Glomerular visceral epithelial cell (primary cell): ENCODE data around the gene FOXO6.

Source experiments
- DNase-seq: peaks from one replicate; pipeline ENCODE4 v3.0.0-alpha.2; 2016; ENCODE audit errors: extremely low spot score

The FOXO6 gene

DNA sequence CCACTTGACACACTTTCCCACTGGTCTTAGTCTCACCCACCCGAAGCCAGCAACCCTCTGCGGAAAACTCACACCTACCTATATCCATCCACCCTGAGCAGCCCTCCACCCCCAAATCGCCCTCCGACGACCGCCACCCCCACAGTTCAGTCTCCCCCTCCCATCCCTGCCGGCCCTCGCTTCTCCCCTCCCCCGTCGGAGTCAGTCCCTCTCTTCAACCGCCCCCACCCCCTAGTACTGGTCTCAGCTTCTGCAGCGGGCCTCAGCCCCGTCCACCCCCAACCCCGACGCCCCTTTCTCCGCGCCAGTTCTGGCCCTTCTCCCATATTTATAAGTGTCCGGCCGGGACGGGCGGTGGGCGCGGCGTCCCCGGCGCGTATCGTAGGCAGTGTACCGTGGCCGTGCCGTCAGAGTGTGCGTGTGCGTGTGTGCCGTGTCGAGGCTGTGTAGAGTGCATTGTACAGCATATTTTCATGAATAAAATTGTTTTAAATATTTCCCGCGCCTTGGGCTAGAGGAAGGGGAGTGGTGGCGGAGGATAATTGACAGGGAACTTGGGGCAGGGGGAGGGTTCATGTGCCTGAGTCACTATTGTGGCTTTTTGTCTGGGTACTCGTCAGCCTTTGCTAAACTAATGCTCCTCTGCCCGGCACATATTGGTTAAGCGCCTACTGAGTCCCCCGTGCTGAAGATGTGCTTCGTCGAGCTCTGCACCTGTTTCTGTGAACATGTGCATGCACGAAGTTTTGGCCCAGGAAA, 22.0 kb downstream of the FOXO6 start:
- DNase-seq: peak; percentile 32

DNA sequence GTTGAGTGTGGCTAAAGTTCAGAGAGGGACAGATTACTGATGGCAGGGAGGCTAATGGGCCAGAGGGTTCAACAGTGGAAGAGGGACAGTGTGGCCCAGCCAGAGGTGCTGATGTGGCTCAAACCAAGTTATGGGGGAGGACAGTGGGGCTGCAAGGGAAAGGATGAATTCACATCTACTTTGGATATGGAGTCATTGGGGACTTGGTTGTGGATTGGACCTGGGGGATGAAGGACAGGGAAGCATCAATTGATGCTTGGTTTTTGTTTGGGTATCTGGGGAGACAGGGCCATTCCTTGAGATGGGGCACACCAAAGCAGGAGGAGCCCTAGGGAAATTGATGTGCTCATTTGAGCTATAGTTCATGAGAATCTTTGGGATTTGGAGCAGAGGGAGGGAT, 23.3 kb downstream of the FOXO6 start:
- DNase-seq: no peak

- DNase-seq: no peak
These were observed 24.4 kb downstream of the FOXO6 start for GRCh38 chr1:41385398-41386195.

DNA sequence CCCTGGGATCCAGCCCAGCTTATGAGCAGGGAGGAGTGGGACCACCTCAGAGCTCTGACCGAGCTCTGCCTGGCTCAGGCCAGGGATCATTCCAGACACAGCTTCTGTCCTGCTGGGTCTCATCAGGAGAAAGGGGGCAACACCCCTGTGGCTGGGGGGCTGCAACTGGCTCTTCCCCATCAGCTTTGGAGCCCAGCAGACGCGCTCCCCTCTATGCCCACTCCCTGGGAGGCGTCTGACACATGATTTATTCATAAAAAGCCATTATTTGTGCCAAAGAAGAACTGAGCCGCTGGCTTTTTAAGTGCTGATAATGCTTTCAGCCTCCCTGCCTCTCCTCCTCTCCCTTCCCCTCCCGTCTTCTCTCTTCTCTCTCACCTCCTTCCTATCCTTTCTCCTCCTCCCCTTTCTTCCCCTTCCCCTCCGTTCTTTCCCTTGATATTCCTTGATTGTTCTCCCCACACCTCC, 25.0 kb downstream of the FOXO6 start:
- DNase-seq: no peak

GRCh38 chr1:41387667-41388091, 26.4 kb downstream of the FOXO6 start:
- DNase-seq: peak; percentile 30

DNA sequence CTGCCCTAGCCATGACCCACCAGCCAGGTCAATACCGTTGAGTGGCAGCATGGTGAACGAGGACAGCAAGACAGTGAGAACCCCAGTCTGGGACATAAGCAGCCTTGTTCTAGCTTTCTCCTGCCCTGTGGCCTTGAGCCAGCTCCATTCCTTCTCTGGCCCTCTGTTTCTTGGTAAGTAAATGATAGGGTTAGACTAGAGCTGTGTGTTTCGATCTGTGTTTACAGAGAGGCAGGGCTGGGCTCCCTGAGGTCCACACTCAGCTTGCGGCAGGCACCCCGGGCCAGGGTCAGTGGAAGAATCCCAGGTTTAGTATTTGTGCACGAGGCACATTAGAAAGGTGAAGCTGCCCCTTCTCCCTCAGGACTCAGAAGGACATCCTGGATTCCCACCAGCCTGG, 27.3 kb downstream of the FOXO6 start:
- DNase-seq: no peak

- DNase-seq: no peak
These were observed 27.8 kb downstream of the FOXO6 start for GRCh38 chr1:41389009-41389408.

- DNase-seq: no peak
These were observed 28.9 kb downstream of the FOXO6 start for GRCh38 chr1:41390166-41390565.

DNA sequence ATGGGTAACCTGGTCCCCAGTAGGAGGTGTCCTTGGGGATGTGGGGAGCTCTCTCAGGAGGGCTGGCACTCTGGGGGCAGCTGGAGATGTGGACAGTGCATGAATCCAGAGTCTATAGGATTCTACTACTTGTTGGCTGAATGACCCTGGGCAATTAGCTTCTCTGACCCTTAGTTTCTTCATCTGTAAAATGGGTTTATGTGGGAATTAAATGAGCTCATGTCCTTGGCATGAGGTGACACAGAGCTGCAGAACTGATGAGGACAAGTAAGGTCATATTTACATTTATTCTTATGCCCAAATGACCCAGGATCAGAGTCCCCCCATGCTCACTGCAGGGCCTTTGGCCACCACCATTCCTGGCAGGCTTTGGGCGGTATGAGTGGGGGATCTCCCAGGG, 29.3 kb downstream of the FOXO6 start:
- no peak for DNase-seq

- no peak for DNase-seq
These were observed 30.7 kb downstream of the FOXO6 start for GRCh38 chr1:41391834-41392527.

DNA sequence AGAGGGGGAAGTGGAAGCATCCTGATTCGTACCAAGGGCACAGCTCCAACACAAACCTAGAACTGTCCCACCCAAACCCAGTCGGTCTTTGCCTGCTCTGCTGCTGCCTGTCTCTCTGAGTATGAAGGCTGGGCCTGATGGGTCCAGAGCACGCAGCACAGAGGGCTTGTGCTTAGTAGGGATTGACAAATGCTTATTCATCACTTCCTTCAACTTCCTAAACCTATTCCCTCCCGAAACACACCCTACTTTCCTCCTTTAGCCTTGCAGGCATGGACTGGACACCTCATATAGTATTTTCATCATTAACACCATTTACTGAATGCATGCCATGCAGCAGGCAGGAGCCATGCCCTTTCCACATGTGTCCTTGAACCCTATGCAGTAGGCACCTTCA, 31.3 kb downstream of the FOXO6 start:
- no peak for DNase-seq

DNA sequence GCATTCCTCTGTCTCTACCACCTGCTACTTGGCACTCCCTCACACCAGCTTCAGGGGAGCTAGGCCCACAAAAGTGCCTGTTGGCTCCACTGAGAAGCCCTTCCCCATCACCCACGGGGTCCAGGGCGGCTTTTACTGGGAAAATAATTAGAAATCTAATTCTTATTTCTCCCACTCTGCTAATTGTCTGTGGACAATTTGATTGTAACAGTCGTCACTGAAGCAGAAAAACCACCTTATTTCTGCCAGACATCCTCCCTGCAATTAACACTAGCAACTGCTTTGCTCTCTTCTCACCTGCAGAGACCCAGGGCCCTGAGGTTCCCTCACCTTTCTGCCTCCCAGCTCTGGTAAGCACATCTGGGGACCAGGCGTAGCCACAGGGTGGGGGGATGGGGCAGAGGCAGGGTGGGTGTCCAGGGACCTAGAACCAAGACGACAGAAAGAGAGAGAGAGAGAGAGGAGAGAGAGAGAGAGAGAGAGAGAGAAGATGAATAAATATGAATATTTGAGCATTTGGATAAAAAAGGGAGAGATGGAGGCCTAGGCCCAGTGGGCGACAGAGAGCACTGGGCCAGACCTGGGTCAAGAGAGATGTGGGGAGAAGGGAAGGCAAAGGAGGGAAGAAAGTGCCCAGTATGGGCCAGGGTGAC, 32.6 kb downstream of the FOXO6 start:
- DNase-seq: no peak

- no peak for DNase-seq
These were observed 33.1 kb downstream of the FOXO6 start for GRCh38 chr1:41394369-41394744.

DNA sequence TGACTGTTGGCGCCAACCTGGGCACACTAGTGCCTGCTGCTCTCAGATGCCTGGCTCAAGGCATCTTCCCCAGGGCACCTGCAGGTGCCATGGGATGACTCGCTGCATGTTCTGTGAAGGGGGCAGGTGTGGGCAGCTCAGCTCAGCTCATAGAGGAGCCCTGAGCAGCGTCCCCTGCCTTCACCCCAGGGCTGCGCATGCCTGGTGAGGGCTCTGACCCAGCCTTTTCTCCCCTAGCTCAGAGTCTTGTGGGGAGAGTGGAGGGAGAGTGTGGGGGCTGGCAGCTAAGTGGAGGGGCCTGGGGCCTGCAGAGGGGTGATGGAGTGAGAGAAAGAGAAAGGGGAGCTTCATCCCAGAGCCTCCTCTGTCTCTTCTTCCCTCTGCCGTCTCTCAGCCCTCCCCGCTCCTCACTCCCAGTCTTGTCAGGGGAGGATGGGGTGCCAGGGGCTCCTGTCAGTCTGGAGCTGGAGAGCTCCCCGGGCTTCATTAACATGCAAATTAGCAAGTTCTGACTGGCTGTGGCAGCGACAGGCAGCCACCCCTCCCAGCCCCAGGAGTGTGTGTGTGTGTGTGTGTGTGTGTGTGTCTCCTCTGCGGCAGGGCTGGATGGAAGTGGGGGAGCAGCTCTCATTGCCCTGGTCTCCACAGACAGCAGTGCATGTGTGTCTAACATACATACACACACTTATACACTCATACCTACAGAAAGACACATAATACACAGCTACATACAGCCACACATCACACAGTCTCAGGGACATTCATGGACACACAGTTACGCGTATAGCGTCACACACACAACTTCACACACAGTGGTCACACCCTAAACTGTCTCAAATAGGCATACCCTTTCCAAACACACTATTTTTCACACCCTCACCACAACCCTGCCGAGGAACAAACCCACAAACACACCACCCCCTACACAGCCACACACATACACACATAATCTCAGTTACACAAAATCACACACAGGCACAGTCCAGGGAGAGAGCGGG, 34.0 kb downstream of the FOXO6 start:
- DNase-seq: no peak

GRCh38 chr1:41396084-41396483, 34.9 kb downstream of the FOXO6 start:
- DNase-seq: no peak

DNA sequence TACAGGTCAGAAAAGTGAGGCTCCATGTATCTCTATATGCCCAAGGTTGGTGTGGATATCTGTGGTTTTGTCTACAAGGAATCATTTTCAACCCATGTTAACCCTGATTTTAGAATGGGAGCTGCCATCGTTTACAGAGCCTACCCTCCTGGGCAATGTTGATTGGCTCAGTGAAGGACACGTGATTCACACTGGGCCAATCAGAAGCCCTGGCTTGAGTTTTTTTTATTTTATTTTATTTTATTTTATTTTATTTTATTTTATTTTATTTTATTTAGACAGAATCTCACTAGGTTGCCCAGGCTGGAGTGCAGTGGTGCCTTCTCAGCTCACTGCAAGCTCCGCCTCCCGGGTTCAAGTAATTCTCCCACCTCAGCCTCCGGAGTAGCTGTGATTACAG, 35.8 kb downstream of the FOXO6 start:
- no peak for DNase-seq

DNA sequence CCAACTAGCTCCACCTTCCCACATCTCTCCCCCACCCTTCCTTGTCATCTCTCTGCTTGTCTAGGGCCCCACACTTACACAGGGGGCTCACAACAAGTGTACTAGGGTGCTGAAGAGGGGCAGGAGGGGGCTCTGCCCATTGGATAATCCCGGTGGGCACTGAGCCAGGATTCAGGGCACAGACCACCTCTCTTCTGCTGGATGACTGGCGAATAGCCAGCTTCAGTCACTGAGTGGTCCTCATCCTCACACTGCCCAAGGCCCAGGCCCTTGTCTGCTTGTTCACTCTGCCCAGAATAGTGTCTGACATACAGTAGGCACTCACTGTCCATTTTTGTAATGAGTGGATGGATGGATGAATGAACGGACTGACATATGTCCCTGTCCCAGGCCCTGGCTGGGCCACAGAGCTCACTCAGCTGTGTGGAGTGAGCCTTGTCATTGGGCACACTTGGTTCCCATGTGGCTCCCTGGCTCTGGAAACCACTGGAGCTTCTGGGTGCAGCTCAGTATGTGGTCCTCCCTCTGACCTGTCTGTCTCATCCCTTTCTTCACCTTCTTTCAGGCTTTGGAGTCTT, 36.6 kb downstream of the FOXO6 start:
- no peak for DNase-seq

- DNase-seq: no peak
These were observed 38.0 kb downstream of the FOXO6 start for GRCh38 chr1:41399145-41399795.

GRCh38 chr1:41400225-41400624, 39.0 kb downstream of the FOXO6 start:
- no peak for DNase-seq

GRCh38 chr1:41401899-41402298, 40.7 kb downstream of the FOXO6 start:
- DNase-seq: no peak
